H1 (cell line): ENCODE measurements around the gene KSR2. TPM values are rescaled to one million over a fixed set of nuclear protein-coding genes. Genes with fewer than 3 reads are reported as not detected.

ENCODE experiments used
- CTCF ChIA-PET: fragments of 300-600 bp; sonication (Branson Sonifier 250); formaldehyde crosslinking; loops from one replicate; lab custom pipeline; 2021; ENCODE audit not compliant: partially characterized antibody; lab: Charles Lee
- POLR2A ChIA-PET: fragments of 300-600 bp; sonication (Branson Sonifier 250); formaldehyde crosslinking; loops from one replicate; lab custom pipeline; 2021; ENCODE audit warnings: inconsistent platforms; ENCODE audit not compliant: partially characterized antibody; lab: Charles Lee
- DNase-seq, 2 experiments: peaks; one replicate each; pipeline versions ENCODE4 v3.0.0 to v3.0.0-alpha.2; 2010 to 2022; ENCODE audit warnings: low spot score in 2 of 2, low read depth in 1 of 2, mixed read lengths in 1 of 2
- FAIRE-seq: peaks from 2 replicates; lab custom pipeline; 2011; peaks lifted over from hg19 to GRCh38; lab: Jason Lieb, UNC
- H2AFZ ChIP-seq: 2 replicates; pipeline ENCODE4 v1.8.1; 2012; ENCODE audit warnings: low read length, inconsistent platforms
- H2AK5ac ChIP-seq: 2 replicates; pipeline ENCODE4 v1.6.1; 2013; ENCODE audit warnings: low read depth, low read length
- H2BK120ac ChIP-seq: replicated peaks from 2 replicates; pipeline ENCODE3; 2013; ENCODE audit warnings: low read depth, low read length, inconsistent platforms
- H2BK12ac ChIP-seq: 2 replicates; pipeline ENCODE4 v1.6.1; 2013; ENCODE audit warnings: low read depth, low read length
- H2BK15ac ChIP-seq: 2 replicates; pipeline ENCODE4 v1.6.1; 2013; ENCODE audit warnings: low read length
- H2BK20ac ChIP-seq: 2 replicates; pipeline ENCODE4 v1.6.1; 2013; ENCODE audit warnings: low read length
- H2BK5ac ChIP-seq: 2 replicates; pipeline ENCODE4 v1.6.1; 2013; ENCODE audit warnings: low read depth, low read length
- H3K14ac ChIP-seq: 2 replicates; pipeline ENCODE4 v1.6.1; 2013; ENCODE audit warnings: inconsistent platforms; ENCODE audit not compliant: insufficient read length
- H3K18ac ChIP-seq: 2 replicates; pipeline ENCODE4 v1.6.1; 2013; ENCODE audit warnings: low read length; ENCODE audit errors: extremely low read depth
- H3K23ac ChIP-seq: 2 replicates; pipeline ENCODE4 v1.6.1; 2013; ENCODE audit warnings: inconsistent platforms; ENCODE audit not compliant: insufficient read length
- H3K23me2 ChIP-seq: 2 replicates; pipeline ENCODE4 v1.6.1; 2013; ENCODE audit warnings: low read depth, low read length
- H3K27ac ChIP-seq: 2 replicates; pipeline ENCODE4 v1.6.1; 2011; ENCODE audit warnings: low read depth, low read length, inconsistent platforms
- H3K27me3 ChIP-seq, 4 experiments: replicated peaks in 1 of 4; 1 replicate in 1 of 4; 2 replicates in 3 of 4; pipeline versions ENCODE4 v1.6.1 to v1.8.1; 2011 to 2013; ENCODE audit warnings: low read length in 3 of 4, mild to moderate bottlenecking in 3 of 4, inconsistent platforms in 2 of 4, mixed read lengths in 2 of 4, moderate library complexity in 1 of 4; ENCODE audit not compliant: control insufficient read depth in 3 of 4, insufficient read depth in 3 of 4; ENCODE audit errors: extremely low read depth in 1 of 4
- H3K36me3 ChIP-seq, 4 experiments: 2 replicates each; pipeline versions ENCODE4 v1.6.1 to v1.8.1; 2011 to 2013; ENCODE audit warnings: mild to moderate bottlenecking in 4 of 4, low read length in 3 of 4, moderate library complexity in 2 of 4, control low read depth in 1 of 4, inconsistent platforms in 1 of 4; ENCODE audit not compliant: insufficient read depth in 4 of 4, control insufficient read depth in 2 of 4
- H3K4ac ChIP-seq: replicated peaks from 2 replicates; pipeline ENCODE3; 2013; ENCODE audit warnings: low read length, low read depth, mixed read lengths, inconsistent platforms; ENCODE audit not compliant: insufficient read length
- H3K4me1 ChIP-seq, 4 experiments: replicated peaks in 1 of 4; 1 replicate in 1 of 4; 2 replicates in 3 of 4; pipeline versions ENCODE4 v1.6.1 to v1.8.1; 2011 to 2013; ENCODE audit warnings: low read length in 3 of 4, inconsistent platforms in 2 of 4, mixed read lengths in 1 of 4; ENCODE audit not compliant: insufficient read depth in 4 of 4, control insufficient read depth in 3 of 4
- H3K4me2 ChIP-seq, 2 experiments: 2 replicates each; pipeline versions ENCODE4 v1.6.1 to v1.8.1; 2011 to 2013; ENCODE audit warnings: low read depth in 2 of 2, low read length in 2 of 2, control low read depth in 1 of 2, inconsistent platforms in 1 of 2, mild to moderate bottlenecking in 1 of 2; ENCODE audit not compliant: insufficient read depth in 1 of 2
- H3K4me3 ChIP-seq, 4 experiments: fragments of 200-600, 300-600 bp in 1 of 4; sonication (generic), shearing (Covaris generic), sonication (Bioruptor Twin) in 1 of 4; 2 replicates each; pipeline versions ENCODE4 v1.5.1 to v1.8.1; 2011 to 2016; ENCODE audit warnings: low read length in 4 of 4, low read depth in 3 of 4, control low read depth in 2 of 4, inconsistent platforms in 2 of 4, mild to moderate bottlenecking in 2 of 4, mixed read lengths in 1 of 4, moderate library complexity in 1 of 4; ENCODE audit not compliant: insufficient read depth in 2 of 4; ENCODE audit errors: extremely low read depth in 1 of 4
- H3K56ac ChIP-seq: replicated peaks from 2 replicates; pipeline ENCODE3; 2013; ENCODE audit warnings: low read depth, mild to moderate bottlenecking, mixed read lengths, low read length, inconsistent platforms; ENCODE audit not compliant: insufficient read length
- H3K79me1 ChIP-seq: 2 replicates; pipeline ENCODE4 v1.6.1; 2013; ENCODE audit warnings: low read depth, low read length, control low read depth
- H3K79me2 ChIP-seq, 2 experiments: 2 replicates each; pipeline versions ENCODE4 v1.6.1 to v1.8.1; 2012 to 2013; ENCODE audit warnings: low read length in 2 of 2, mild to moderate bottlenecking in 2 of 2, inconsistent platforms in 1 of 2; ENCODE audit not compliant: insufficient read depth in 2 of 2, control insufficient read depth in 1 of 2
- H3K9ac ChIP-seq, 4 experiments: replicated peaks in 1 of 4; 1 replicate in 1 of 4; 2 replicates in 3 of 4; pipeline versions ENCODE4 v1.6.1 to v1.8.1; 2011 to 2013; ENCODE audit warnings: low read depth in 3 of 4, low read length in 3 of 4, control low read depth in 2 of 4, mild to moderate bottlenecking in 2 of 4, moderate library complexity in 2 of 4, inconsistent platforms in 1 of 4; ENCODE audit errors: extremely low read depth in 1 of 4
- H3K9me3 ChIP-seq, 2 experiments: 2 replicates each; pipeline versions ENCODE4 v1.6.1 to v1.8.1; 2012 to 2013; ENCODE audit warnings: mild to moderate bottlenecking in 2 of 2, moderate library complexity in 2 of 2, control low read depth in 1 of 2, inconsistent platforms in 1 of 2, low read depth in 1 of 2, low read length in 1 of 2, mixed read lengths in 1 of 2; ENCODE audit not compliant: insufficient read depth in 2 of 2
- H4K20me1 ChIP-seq, 2 experiments: replicated peaks in 1 of 2; 2 replicates each; pipeline versions ENCODE3 to v1.8.1; 2011 to 2013; ENCODE audit warnings: inconsistent platforms in 2 of 2, low read length in 2 of 2, mild to moderate bottlenecking in 1 of 2; ENCODE audit not compliant: insufficient read depth in 2 of 2, control insufficient read depth in 1 of 2
- H4K5ac ChIP-seq: 2 replicates; pipeline ENCODE4 v1.6.1; 2013; ENCODE audit warnings: low read length, low read depth, mixed read lengths, inconsistent platforms; ENCODE audit not compliant: insufficient read length
- H4K8ac ChIP-seq: 2 replicates; pipeline ENCODE4 v1.8.0; 2013; ENCODE audit warnings: mild to moderate bottlenecking, moderate library complexity, low read length, inconsistent platforms; ENCODE audit not compliant: insufficient read depth; ENCODE audit errors: extremely low read depth
- H4K91ac ChIP-seq: replicated peaks from 2 replicates; pipeline ENCODE3; 2013; ENCODE audit warnings: low read length, mixed read lengths, inconsistent platforms; ENCODE audit not compliant: insufficient read length
- CBX8 ChIP-seq: fragments of 300-800, 300-1000 bp; sonication (generic); IDR thresholded peaks from 2 replicates; pipeline ENCODE4 v1.7.1; 2016; ENCODE audit warnings: low read depth, low read length, borderline replicate concordance
- GTF2F1 ChIP-seq: IDR thresholded peaks from 2 replicates; pipeline ENCODE4 v1.6.1; 2012; ENCODE audit warnings: low read depth, low read length, improper control_type of control experiment, borderline replicate concordance
- KDM5A ChIP-seq: fragments of 200-600 bp; IDR thresholded peaks from 2 replicates; pipeline ENCODE4 v1.7.1; 2012; ENCODE audit warnings: mild to moderate bottlenecking, low read length, inconsistent platforms, mixed read lengths
- NANOG ChIP-seq: IDR thresholded peaks from 2 replicates; pipeline ENCODE4 v1.6.1; 2011; ENCODE audit warnings: low read length, low read depth, mild to moderate bottlenecking, inconsistent platforms; ENCODE audit not compliant: insufficient read depth, poor library complexity, severe bottlenecking
- POU5F1 ChIP-seq: IDR thresholded peaks from 2 replicates; pipeline ENCODE4 v1.6.1; 2011; ENCODE audit warnings: low read depth, mild to moderate bottlenecking, low read length, moderate library complexity
- RXRA ChIP-seq: IDR thresholded peaks from 2 replicates; pipeline ENCODE4 v1.6.1; 2011; ENCODE audit warnings: low read depth, mild to moderate bottlenecking, low read length, moderate library complexity; ENCODE audit not compliant: insufficient read depth
- SIRT6 ChIP-seq: IDR thresholded peaks from one replicate; pipeline ENCODE4 v1.7.1; 2012; ENCODE audit warnings: low read length, inconsistent platforms
- SP4 ChIP-seq: IDR thresholded peaks from 2 replicates; pipeline ENCODE4 v1.6.1; 2012; ENCODE audit warnings: low read length, inconsistent platforms
- SRF ChIP-seq: IDR thresholded peaks from 2 replicates; pipeline ENCODE4 v1.6.1; 2011; ENCODE audit warnings: mild to moderate bottlenecking, low read depth, low read length, moderate library complexity
- WGBS, 2 experiments: shearing (Covaris generic) in 1 of 2; methylation state at CpG; one replicate each; pipeline versions ENCODE4 v1.1.6 to v1.1.7; 2013 to 2015; ENCODE audit warnings: low lambda C conversion rate in 2 of 2, mixed read lengths in 2 of 2, inconsistent platforms in 1 of 2, low coverage in 1 of 2, missing lambda C conversion rate in 1 of 2; ENCODE audit not compliant: insufficient replicate concordance in 2 of 2, insufficient coverage in 1 of 2, insufficient read length in 1 of 2; ENCODE audit errors: extremely low coverage in 1 of 2, missing lambda C conversion rate in 1 of 2; 5-methylcytosine and 5-hydroxymethylcytosine counted together
- polyA plus RNA-seq, 7 experiments: library from polyadenylated mRNA; depleted of rRNA in 3 of 7; stranded (reverse) in 5 of 7; unstranded in 2 of 7; fragments of >200 nt in 5 of 7; fragments of 200-250 nt in 2 of 7; gene quantifications; 1 replicate in 5 of 7; 2 replicates in 1 of 7; 4 replicates in 1 of 7; pipeline versions ENCODE4 v1.2.1 to v1.2.3, GENCODE V29; 2011 to 2013; ENCODE audit warnings: missing spikeins in 2 of 7, mixed read lengths in 2 of 7
- total RNA-seq: library from RNA; stranded (reverse); fragmentation: NEBNext Ultra II Directional; extraction: Animal tissue kit (Norgen Biotek cat#: 25700); gene quantifications from 2 replicates; pipeline ENCODE4 v1.2.1, GENCODE V29; 2021
- TF ChIP-seq, protein P1 (sequence below), 3 experiments: IDR thresholded peaks; 1 replicate in 2 of 3; 2 replicates in 1 of 3; pipeline versions ENCODE4 v1.5.1 to v1.6.1; 2011; ENCODE audit warnings: low read length in 3 of 3, mild to moderate bottlenecking in 3 of 3, inconsistent platforms in 2 of 3, low read depth in 1 of 3, moderate library complexity in 1 of 3; ENCODE audit not compliant: insufficient read depth in 1 of 3; ENCODE audit errors: control extremely low read depth in 1 of 3

Gene KSR2
- total and polyA plus RNA-seq, 2 of the 8 experiments (the other 6 are each of a cell fraction or from before 2014, with no cell fraction given): 0.74 to 2.2 TPM

DNA sequence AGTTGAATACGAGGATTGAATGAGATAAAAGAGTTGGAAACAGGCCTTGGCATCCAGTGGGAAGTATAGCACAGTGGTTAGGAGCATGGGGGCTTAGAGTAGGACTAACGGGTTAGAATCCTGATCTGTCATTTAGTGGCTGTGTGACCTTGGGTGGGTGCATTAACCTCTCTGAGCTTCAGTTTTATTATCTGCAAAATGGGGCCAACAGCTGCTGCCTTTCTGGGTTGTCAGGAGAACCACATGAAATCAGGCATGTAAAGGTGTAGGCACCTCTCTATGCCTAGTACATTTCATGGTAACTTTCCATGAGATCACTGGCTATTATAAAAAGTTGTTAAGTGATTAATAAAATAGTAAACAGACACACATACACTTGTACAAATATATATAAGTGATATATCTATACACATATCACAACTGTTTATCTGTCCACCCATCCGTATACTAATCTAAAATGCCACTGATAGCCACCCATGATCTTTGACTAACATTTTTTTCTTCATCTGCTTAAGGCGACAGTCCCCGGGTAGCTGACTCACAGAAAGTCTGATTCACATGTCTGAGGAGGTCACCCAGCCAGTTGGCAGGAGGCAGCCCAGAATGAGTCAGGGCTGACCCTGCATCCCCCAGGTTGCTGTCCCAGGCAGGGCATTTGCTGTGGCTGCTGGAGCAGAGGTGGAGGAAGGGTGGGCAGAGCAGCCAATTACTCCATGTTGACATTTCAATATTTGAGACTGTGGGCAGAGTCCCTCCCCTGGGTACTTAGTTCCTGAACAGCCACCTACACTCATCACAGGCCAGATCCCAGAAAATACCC lies 481.7 kb downstream of the KSR2 start:
- CTCF ChIA-PET: interaction anchor here (0.9 to 2.0 kb wide), 4 partner anchors 9 to 100 kb away, joined by 3 to 6 read pairs (median 4); no protein-coding TSS in a partner anchor
- FAIRE-seq: no peak
- no peak for TF ChIP-seq SP4
- TF ChIP-seq SRF: no peak
- no peak for TF ChIP-seq SIRT6
- TF ChIP-seq RXRA: no peak
- TF ChIP-seq POU5F1: no peak
- TF ChIP-seq, protein P1, sequence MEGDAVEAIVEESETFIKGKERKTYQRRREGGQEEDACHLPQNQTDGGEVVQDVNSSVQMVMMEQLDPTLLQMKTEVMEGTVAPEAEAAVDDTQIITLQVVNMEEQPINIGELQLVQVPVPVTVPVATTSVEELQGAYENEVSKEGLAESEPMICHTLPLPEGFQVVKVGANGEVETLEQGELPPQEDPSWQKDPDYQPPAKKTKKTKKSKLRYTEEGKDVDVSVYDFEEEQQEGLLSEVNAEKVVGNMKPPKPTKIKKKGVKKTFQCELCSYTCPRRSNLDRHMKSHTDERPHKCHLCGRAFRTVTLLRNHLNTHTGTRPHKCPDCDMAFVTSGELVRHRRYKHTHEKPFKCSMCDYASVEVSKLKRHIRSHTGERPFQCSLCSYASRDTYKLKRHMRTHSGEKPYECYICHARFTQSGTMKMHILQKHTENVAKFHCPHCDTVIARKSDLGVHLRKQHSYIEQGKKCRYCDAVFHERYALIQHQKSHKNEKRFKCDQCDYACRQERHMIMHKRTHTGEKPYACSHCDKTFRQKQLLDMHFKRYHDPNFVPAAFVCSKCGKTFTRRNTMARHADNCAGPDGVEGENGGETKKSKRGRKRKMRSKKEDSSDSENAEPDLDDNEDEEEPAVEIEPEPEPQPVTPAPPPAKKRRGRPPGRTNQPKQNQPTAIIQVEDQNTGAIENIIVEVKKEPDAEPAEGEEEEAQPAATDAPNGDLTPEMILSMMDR (IDR thresholded peaks at IDR 0.05; ENCODE audit: control extremely low read depth in 1 of 3, insufficient read depth in 1 of 3, low read depth in 1 of 3, low read length in 3 of 3): no peak
- no peak for TF ChIP-seq CBX8
- TF ChIP-seq NANOG: no peak
- no peak for TF ChIP-seq KDM5A
- TF ChIP-seq GTF2F1: no peak

More for the DNA sequence above, 481.7 kb downstream of the KSR2 start:
- Histone ChIP-seq H3K4me2 (no peak overlapping the region), H3K14ac (no peak overlapping the region), H3K9ac (no peak overlapping the region; a peak in 1 of 7 replicates), H3K36me3 (no peaks in the 10 kb centered on the region), H2BK120ac (no peak overlapping the region), H3K23me2 (no peaks in the 10 kb centered on the region), H2AK5ac (no peak overlapping the region), H3K27ac (no peak overlapping the region), H3K23ac (no peak overlapping the region), H2BK5ac (no peak overlapping the region), H2AFZ (no peak overlapping the region), H4K20me1 (no peaks in the 10 kb centered on the region), H3K4me1 (no peaks in the 10 kb centered on the region), H2BK15ac (no peak overlapping the region), H3K79me1 (no peaks in the 10 kb centered on the region), H3K79me2 (no peaks in the 10 kb centered on the region), H3K27me3 (no peaks in the 10 kb centered on the region), H3K4ac (no peak overlapping the region), H3K18ac (no peak overlapping the region), H3K4me3 (no peak overlapping the region), H3K9me3 (no peaks in the 10 kb centered on the region), H4K91ac (no peak overlapping the region), H4K8ac (no peak overlapping the region), H2BK20ac (no peak overlapping the region), H4K5ac (no peak overlapping the region), H2BK12ac (no peak overlapping the region), H3K56ac (no peak overlapping the region)
- 84% methylated on average over 5 of the region's 5 CpGs; no CpG with 5 or more reads in 1 of the 2 experiments for WGBS, 2 experiments
- no peak for DNase-seq
- POLR2A ChIA-PET: no interaction called here
